ENCODE results near the gene SPTBN4. TPM values are rescaled to one million over a fixed set of nuclear protein-coding genes. Genes with fewer than 3 reads are reported as not detected.
"Not testable (repeated sequence)": the region's sequence is repeated elsewhere in the genome, so short reads cannot be mapped to it uniquely, and the experiment has no call there.

Gene SPTBN4
- total RNA-seq, 1 experiment from 2014 or later: 0.48 TPM

GRCh38 chr19:40494191-40494838, 27.5 kb downstream of the SPTBN4 start:
- POLR2A ChIA-PET (ENCODE audit: unreplicated experiment): no interaction called here
- TF ChIP-seq CTCF (conservative IDR thresholded peaks at IDR 0.05): no peak
- TF ChIP-seq EZH2 (IDR thresholded peaks at IDR 0.05; ENCODE audit: low read depth): no peak

GRCh38 chr19:40497214-40497613, 30.4 kb downstream of the SPTBN4 start:
- no peaks in the 10 kb centered on the region for H3K9me2 ChIP-seq (ENCODE audit: insufficient read depth)
- ChIA-PET POLR2A (ENCODE audit: unreplicated experiment) (no interaction called here), CTCF (no interaction called here)
- H3K4me1 ChIP-seq (replicated peaks; ENCODE audit: insufficient read depth): no peaks in the 10 kb centered on the region
- no peak overlapping the region for H2AFZ ChIP-seq
- H3K27ac ChIP-seq: no peak overlapping the region
- H3K9me3 ChIP-seq (ENCODE audit: insufficient read depth, low read depth): no peaks in the 10 kb centered on the region
- H3K79me2 ChIP-seq (ENCODE audit: low read depth): no peaks in the 10 kb centered on the region
- intact Hi-C loops (cut with micrococcal nuclease; ENCODE audit: unreplicated experiment): no loop called here
- H4K20me1 ChIP-seq (ENCODE audit: insufficient read depth): no peaks in the 10 kb centered on the region
- TF ChIP-seq CTCF (conservative IDR thresholded peaks at IDR 0.05) (no peak), EZH2 (IDR thresholded peaks at IDR 0.05; ENCODE audit: low read depth) (no peak)
- no peaks in the 10 kb centered on the region for H3K36me3 ChIP-seq (ENCODE audit: low read depth)
- no peak overlapping the region for H3K4me2 ChIP-seq
- 0 out of 2 replicates have a peak, but pooled peaks cover 4% of the 10 kb centered on the region for H3F3A ChIP-seq (ENCODE audit: insufficient read depth, low read depth)
- no peak for DNase-seq
- H3K4me3 ChIP-seq: no peak overlapping the region
- BruUV-seq (replicated peaks): no TSS peak
- H3K27me3 ChIP-seq (ENCODE audit: insufficient read depth, low read depth): peaks cover 13% of the 10 kb centered on the region

More at GRCh38 chr19:40494191-40494838, 27.5 kb downstream of the SPTBN4 start:
- Histone ChIP-seq H3K27me3 (ENCODE audit: insufficient read depth, low read depth) (peaks cover 13% of the 10 kb centered on the region), H3K36me3 (ENCODE audit: low read depth) (no peaks in the 10 kb centered on the region), H4K20me1 (ENCODE audit: insufficient read depth) (no peaks in the 10 kb centered on the region), H3K9me3 (ENCODE audit: insufficient read depth, low read depth) (no peaks in the 10 kb centered on the region), H3K79me2 (ENCODE audit: low read depth) (no peaks in the 10 kb centered on the region), H3K4me1 (replicated peaks; ENCODE audit: insufficient read depth) (no peaks in the 10 kb centered on the region), H2AFZ (no peak overlapping the region), H3F3A (ENCODE audit: insufficient read depth, low read depth) (0 out of 2 replicates have a peak, but pooled peaks cover 4% of the 10 kb centered on the region), H3K4me2 (no peak overlapping the region), H3K4me3 (no peak overlapping the region), H3K9me2 (ENCODE audit: insufficient read depth) (no peaks in the 10 kb centered on the region), H3K27ac (no peak overlapping the region)
- DNase-seq: no peak
- intact Hi-C loops (cut with micrococcal nuclease; ENCODE audit: unreplicated experiment): no loop called here
- CTCF ChIA-PET: no interaction called here
- no TSS peak for BruUV-seq (replicated peaks)

- Histone ChIP-seq H3F3A (ENCODE audit: insufficient read depth, low read depth) (no peaks in the 10 kb centered on the region), H2AFZ (no peak overlapping the region), H3K9me2 (ENCODE audit: insufficient read depth) (no peaks in the 10 kb centered on the region), H3K27ac (no peak overlapping the region), H4K20me1 (ENCODE audit: insufficient read depth) (no peaks in the 10 kb centered on the region), H3K4me1 (replicated peaks; ENCODE audit: insufficient read depth) (no peaks in the 10 kb centered on the region), H3K9me3 (ENCODE audit: insufficient read depth, low read depth) (no peaks in the 10 kb centered on the region), H3K27me3 (ENCODE audit: insufficient read depth, low read depth) (peaks cover 8% of the 10 kb centered on the region), H3K4me2 (no peak overlapping the region), H3K4me3 (no peak overlapping the region), H3K36me3 (ENCODE audit: low read depth) (no peaks in the 10 kb centered on the region), H3K79me2 (ENCODE audit: low read depth) (no peaks in the 10 kb centered on the region)
- intact Hi-C loops (cut with micrococcal nuclease; ENCODE audit: unreplicated experiment): no loop called here
- ChIA-PET POLR2A (ENCODE audit: unreplicated experiment) (interaction anchor here (0.6 kb wide), 1 partner anchor 111 kb away, joined by 4 read pairs; no protein-coding TSS in a partner anchor), CTCF (interaction anchor here (0.6 to 0.7 kb wide), 4 partner anchors 29 to 627 kb away, joined by 3 to 6 read pairs (median 4); no protein-coding TSS in a partner anchor)
- TF ChIP-seq CTCF (conservative IDR thresholded peaks at IDR 0.05) (no peak), EZH2 (IDR thresholded peaks at IDR 0.05; ENCODE audit: low read depth) (no peak)
- DNase-seq: no peak
- BruUV-seq (replicated peaks): no TSS peak
Measured at GRCh38 chr19:40499320-40499719, 32.5 kb downstream of the SPTBN4 start.

GRCh38 chr19:40500678-40501530, 34.1 kb downstream of the SPTBN4 start:
- H3K4me2 ChIP-seq; H3K4me3 ChIP-seq; H3K4me1 ChIP-seq (replicated peaks; ENCODE audit: insufficient read depth); H3K36me3 ChIP-seq (ENCODE audit: low read depth); H3K9me2 ChIP-seq (ENCODE audit: insufficient read depth); H3F3A ChIP-seq (ENCODE audit: insufficient read depth, low read depth); H3K27ac ChIP-seq; BruUV-seq (replicated peaks); H4K20me1 ChIP-seq (ENCODE audit: insufficient read depth); POLR2A ChIA-PET (ENCODE audit: unreplicated experiment); H3K9me3 ChIP-seq (ENCODE audit: insufficient read depth, low read depth); DNase-seq; intact Hi-C loops (cut with micrococcal nuclease; ENCODE audit: unreplicated experiment); H2AFZ ChIP-seq; H3K79me2 ChIP-seq (ENCODE audit: low read depth): not testable (repeated sequence)
- H3K27me3 ChIP-seq (ENCODE audit: insufficient read depth, low read depth): peaks cover 13% of the 10 kb centered on the region
- CTCF ChIA-PET: interaction anchor here (1.1 kb wide), 1 partner anchor 20 kb away, joined by 3 read pairs; no protein-coding TSS in a partner anchor

All from PC-9 (cell line).